Measurements from ENCODE around the gene NMT1. TPM values are rescaled to one million over a fixed set of nuclear protein-coding genes. Genes with fewer than 3 reads are reported as not detected.

The NMT1 gene
- total RNA-seq = 80.6 to 86.1 TPM (median 80.9 TPM) in 3 replicates

- Mint-ChIP-seq H3K9me3 (no peaks in the 10 kb centered on the region), H3K27me3 (ENCODE audit: low read depth) (no peaks in the 10 kb centered on the region), H3K27ac (peak within 1 kb of the TSS; percentile 100), H3K4me3 (peak within 1 kb of the TSS; percentile 100), H3K4me1 (peaks cover 33% of the 10 kb centered on the region), H3K36me3 (peaks cover 3% of the 10 kb centered on the region)
- TF ChIP-seq CTCF (IDR thresholded peaks at IDR 0.05; ENCODE audit: unreplicated experiment) = no peak
- DNase-seq (ENCODE audit: low spot score in 2 of 2, unreplicated experiment in 2 of 2) = peak; percentile 93
Observed at GRCh38 chr17:45060797-45061605, at the start of gene NMT1. Gene NMT1, plus strand, starts transcription at chr17:45061317. Its CDS starts 13 bp downstream, at chr17:45061330.

GRCh38 chr17:45011767-45012166 is 49.4 kb upstream of the NMT1 start:
- Mint-ChIP-seq H3K36me3 (no peaks in the 10 kb centered on the region), H3K27me3 (ENCODE audit: low read depth) (peaks cover 3% of the 10 kb centered on the region), H3K4me1 (peaks cover 31% of the 10 kb centered on the region), H3K4me3 (no peak overlapping the region), H3K9me3 (no peaks in the 10 kb centered on the region), H3K27ac (no peak overlapping the region)
- TF ChIP-seq CTCF (IDR thresholded peaks at IDR 0.05; ENCODE audit: unreplicated experiment) = no peak
- DNase-seq (ENCODE audit: low spot score in 2 of 2, unreplicated experiment in 2 of 2) = no peak

GRCh38 chr17:45013021-45013997 is 47.8 kb upstream of the NMT1 start:
- H3K27ac Mint-ChIP-seq = no peak overlapping the region

GRCh38 chr17:45016237-45016636 is 44.9 kb upstream of the NMT1 start:
- peaks cover 39% of the 10 kb centered on the region for H3K4me1 Mint-ChIP-seq
- H3K9me3 Mint-ChIP-seq = no peaks in the 10 kb centered on the region
- TF ChIP-seq CTCF (IDR thresholded peaks at IDR 0.05; ENCODE audit: unreplicated experiment) = no peak
- peaks cover 20% of the 10 kb centered on the region for H3K27me3 Mint-ChIP-seq (ENCODE audit: low read depth)
- DNase-seq (ENCODE audit: low spot score in 2 of 2, unreplicated experiment in 2 of 2) = no peak
- peak overlapping the region; percentile 13 for H3K27ac Mint-ChIP-seq
- H3K4me3 Mint-ChIP-seq = no peak overlapping the region
- H3K36me3 Mint-ChIP-seq = no peaks in the 10 kb centered on the region

More at GRCh38 chr17:45013021-45013997, 47.8 kb upstream of the NMT1 start:
- DNase-seq (ENCODE audit: low spot score in 2 of 2, unreplicated experiment in 2 of 2) = no peak
- Mint-ChIP-seq H3K27me3 (ENCODE audit: low read depth) (no peaks in the 10 kb centered on the region), H3K36me3 (no peaks in the 10 kb centered on the region), H3K4me3 (no peak overlapping the region), H3K9me3 (no peaks in the 10 kb centered on the region), H3K4me1 (peaks cover 27% of the 10 kb centered on the region)
- no peak for TF ChIP-seq CTCF (IDR thresholded peaks at IDR 0.05; ENCODE audit: unreplicated experiment)

- peaks cover 43% of the 10 kb centered on the region for H3K4me1 Mint-ChIP-seq
- DNase-seq (ENCODE audit: low spot score in 2 of 2, unreplicated experiment in 2 of 2) = no peak
- no peak for TF ChIP-seq CTCF (IDR thresholded peaks at IDR 0.05; ENCODE audit: unreplicated experiment)
- H3K4me3 Mint-ChIP-seq = no peak overlapping the region
- peaks cover 22% of the 10 kb centered on the region for H3K27me3 Mint-ChIP-seq (ENCODE audit: low read depth)
- H3K27ac Mint-ChIP-seq = no peak overlapping the region
- no peaks in the 10 kb centered on the region for H3K9me3 Mint-ChIP-seq
- no peaks in the 10 kb centered on the region for H3K36me3 Mint-ChIP-seq
Observed at GRCh38 chr17:45016823-45017222, 44.3 kb upstream of the NMT1 start.
